HUES6 (cell line): ENCODE measurements around the gene IFNA8.

Experiments
- H3K27ac ChIP-seq: 2 replicates; pipeline ENCODE4 v1.7.0; 2013; ENCODE audit warnings: low read depth, mild to moderate bottlenecking, low read length, inconsistent platforms
- H3K27me3 ChIP-seq: 2 replicates; pipeline ENCODE4 v1.6.1; 2013; ENCODE audit warnings: low read length; ENCODE audit not compliant: control insufficient read depth, insufficient read depth
- H3K36me3 ChIP-seq: 2 replicates; pipeline ENCODE4 v1.6.1; 2013; ENCODE audit warnings: low read length; ENCODE audit not compliant: control insufficient read depth, insufficient read depth
- H3K4me1 ChIP-seq: 2 replicates; pipeline ENCODE4 v1.6.1; 2013; ENCODE audit warnings: low read length; ENCODE audit not compliant: control insufficient read depth, insufficient read depth
- H3K4me3 ChIP-seq: 2 replicates; pipeline ENCODE4 v1.5.1; 2013; ENCODE audit warnings: low read depth, low read length
- H3K9ac ChIP-seq: one replicate; pipeline ENCODE4 v1.6.1; 2013; ENCODE audit warnings: mild to moderate bottlenecking, low read length
- H3K9me3 ChIP-seq: 2 replicates; pipeline ENCODE4 v1.6.1; 2013; ENCODE audit warnings: low read depth, low read length; ENCODE audit not compliant: control insufficient read depth, insufficient read depth

IFNA8 gene

DNA sequence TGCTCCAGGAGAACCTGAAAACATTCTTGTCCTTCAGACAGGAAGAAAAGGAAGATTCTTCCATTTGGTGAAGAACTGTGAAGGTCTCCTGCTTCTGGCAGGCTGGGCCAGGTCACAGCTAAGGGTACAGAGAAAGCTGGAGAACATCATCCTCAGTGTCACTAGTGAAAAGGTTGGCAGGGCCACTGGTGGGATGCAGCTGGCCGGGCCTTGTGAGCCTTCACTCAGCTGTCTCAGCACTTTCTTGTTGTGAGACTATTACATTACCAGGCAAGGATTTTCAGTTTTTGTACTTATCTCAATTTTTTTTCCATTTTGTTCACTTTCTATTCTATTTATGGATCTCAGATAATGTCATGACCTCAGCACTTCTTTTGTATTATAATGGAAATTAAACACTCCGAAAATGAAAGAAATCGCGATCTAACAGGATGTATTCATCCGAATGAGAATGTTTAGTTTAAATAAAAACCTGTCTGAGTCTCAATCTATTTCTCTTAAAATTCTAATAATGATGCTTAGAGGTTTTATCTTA lies 9.9 kb upstream of the IFNA8 start:
- H3K9ac ChIP-seq, result no peak overlapping the region
- H3K4me1 ChIP-seq, result no peaks in the 10 kb centered on the region
- no peak overlapping the region for H3K27ac ChIP-seq
- no peaks in the 10 kb centered on the region for H3K36me3 ChIP-seq
- H3K9me3 ChIP-seq, result no peaks in the 10 kb centered on the region
- no peak overlapping the region for H3K4me3 ChIP-seq
- H3K27me3 ChIP-seq, result peaks cover 70% of the 10 kb centered on the region

DNA sequence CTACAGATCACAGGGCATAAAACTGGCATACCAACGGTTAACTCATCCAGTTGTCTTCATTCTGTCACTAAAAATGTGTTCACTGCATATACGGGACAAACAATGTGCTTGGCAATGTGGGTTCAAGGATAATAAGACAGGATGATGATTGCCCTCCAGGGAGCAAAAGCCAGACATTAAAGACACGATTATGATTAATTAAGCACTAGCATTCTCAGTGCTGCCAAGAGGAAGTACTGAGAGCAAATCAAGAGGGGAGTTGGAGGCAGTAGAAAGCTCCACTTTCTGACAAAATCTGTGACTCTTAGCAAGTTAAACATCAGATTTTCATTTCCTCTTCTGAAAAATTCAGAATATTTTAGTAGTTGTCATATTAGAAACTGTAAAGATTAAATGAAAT lies 9.0 kb upstream of the IFNA8 start:
- H3K4me3 ChIP-seq, result no peak overlapping the region
- peaks cover 69% of the 10 kb centered on the region for H3K27me3 ChIP-seq
- no peaks in the 10 kb centered on the region for H3K36me3 ChIP-seq
- no peak overlapping the region for H3K27ac ChIP-seq
- no peaks in the 10 kb centered on the region for H3K9me3 ChIP-seq
- no peaks in the 10 kb centered on the region for H3K4me1 ChIP-seq
- H3K9ac ChIP-seq, result no peak overlapping the region

GRCh38 chr9:21402386-21403251 lies 6.3 kb upstream of the IFNA8 start:
- no peaks in the 10 kb centered on the region for H3K4me1 ChIP-seq
- peak overlapping the region; percentile 73 for H3K4me3 ChIP-seq
- no peak overlapping the region for H3K27ac ChIP-seq
- H3K36me3 ChIP-seq, result no peaks in the 10 kb centered on the region
- H3K9ac ChIP-seq, result peak overlapping the region; percentile 33
- peaks cover 43% of the 10 kb centered on the region for H3K27me3 ChIP-seq
- H3K9me3 ChIP-seq, result no peaks in the 10 kb centered on the region

GRCh38 chr9:21404146-21404545 lies 4.8 kb upstream of the IFNA8 start:
- peaks cover 29% of the 10 kb centered on the region for H3K27me3 ChIP-seq
- no peak overlapping the region for H3K27ac ChIP-seq
- H3K9me3 ChIP-seq, result no peaks in the 10 kb centered on the region
- no peaks in the 10 kb centered on the region for H3K36me3 ChIP-seq
- H3K4me3 ChIP-seq, result no peak overlapping the region
- no peaks in the 10 kb centered on the region for H3K4me1 ChIP-seq
- no peak overlapping the region for H3K9ac ChIP-seq

GRCh38 chr9:21412107-21412506 lies 3.2 kb downstream of the IFNA8 start:
- Histone ChIP-seq H3K4me3 (no peak overlapping the region), H3K4me1 (no peaks in the 10 kb centered on the region), H3K36me3 (no peaks in the 10 kb centered on the region), H3K27ac (no peak overlapping the region), H3K9me3 (no peaks in the 10 kb centered on the region), H3K27me3 (no peaks in the 10 kb centered on the region), H3K9ac (no peak overlapping the region)

GRCh38 chr9:21413151-21413550 lies 4.2 kb downstream of the IFNA8 start:
- no peak overlapping the region for H3K27ac ChIP-seq
- H3K27me3 ChIP-seq, result no peaks in the 10 kb centered on the region
- no peaks in the 10 kb centered on the region for H3K4me1 ChIP-seq
- no peak overlapping the region for H3K9ac ChIP-seq
- H3K9me3 ChIP-seq, result no peaks in the 10 kb centered on the region
- no peak overlapping the region for H3K4me3 ChIP-seq
- no peaks in the 10 kb centered on the region for H3K36me3 ChIP-seq

GRCh38 chr9:21413624-21414023 lies 4.7 kb downstream of the IFNA8 start:
- H3K9me3 ChIP-seq, result no peaks in the 10 kb centered on the region
- no peaks in the 10 kb centered on the region for H3K4me1 ChIP-seq
- H3K27ac ChIP-seq, result no peak overlapping the region
- no peak overlapping the region for H3K9ac ChIP-seq
- no peaks in the 10 kb centered on the region for H3K36me3 ChIP-seq
- H3K4me3 ChIP-seq, result no peak overlapping the region
- no peaks in the 10 kb centered on the region for H3K27me3 ChIP-seq

GRCh38 chr9:21414220-21414940 lies 5.5 kb downstream of the IFNA8 start:
- H3K27me3 ChIP-seq, result no peaks in the 10 kb centered on the region
- no peaks in the 10 kb centered on the region for H3K4me1 ChIP-seq
- no peak overlapping the region for H3K9ac ChIP-seq
- no peaks in the 10 kb centered on the region for H3K9me3 ChIP-seq
- no peak overlapping the region for H3K27ac ChIP-seq
- H3K4me3 ChIP-seq, result no peak overlapping the region
- H3K36me3 ChIP-seq, result no peaks in the 10 kb centered on the region

DNA sequence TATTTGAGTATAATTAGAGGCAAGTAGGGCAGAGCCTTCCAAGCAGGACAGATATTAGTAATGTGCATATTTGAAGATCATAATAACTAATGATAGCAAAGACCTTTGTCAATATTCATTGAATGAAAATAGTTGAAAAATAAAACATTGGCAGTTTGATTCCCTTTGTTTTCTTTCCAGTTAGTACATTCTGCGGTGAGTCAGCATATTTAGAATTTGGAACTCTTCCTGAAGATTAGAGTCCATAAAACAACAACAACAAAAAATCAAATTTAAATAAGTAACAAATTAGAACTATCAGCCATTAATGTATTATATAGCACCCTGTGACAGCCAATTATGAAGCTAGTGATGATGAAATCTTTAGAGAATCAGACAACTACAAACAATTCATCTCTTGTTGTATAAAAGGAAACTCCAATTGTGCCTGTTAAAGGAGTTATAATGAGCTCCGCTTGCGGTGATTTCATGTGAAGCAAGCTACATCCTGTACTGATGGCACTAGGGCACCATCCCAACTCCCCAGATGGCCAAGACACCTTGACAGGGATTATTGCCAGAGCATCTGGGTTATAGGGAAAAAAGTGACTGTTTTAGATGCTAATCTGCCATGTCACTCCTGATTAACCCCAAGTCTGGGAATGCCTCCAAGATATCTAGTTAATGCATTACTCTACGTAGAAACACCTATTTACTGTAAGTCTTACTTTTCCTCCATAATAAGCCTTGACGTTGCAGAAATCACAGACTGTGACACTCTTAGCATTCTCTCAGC lies 6.8 kb downstream of the IFNA8 start:
- Histone ChIP-seq H3K27ac (no peak overlapping the region), H3K4me1 (no peaks in the 10 kb centered on the region), H3K4me3 (no peak overlapping the region), H3K27me3 (no peaks in the 10 kb centered on the region), H3K9ac (no peak overlapping the region), H3K9me3 (no peaks in the 10 kb centered on the region), H3K36me3 (no peaks in the 10 kb centered on the region)

DNA sequence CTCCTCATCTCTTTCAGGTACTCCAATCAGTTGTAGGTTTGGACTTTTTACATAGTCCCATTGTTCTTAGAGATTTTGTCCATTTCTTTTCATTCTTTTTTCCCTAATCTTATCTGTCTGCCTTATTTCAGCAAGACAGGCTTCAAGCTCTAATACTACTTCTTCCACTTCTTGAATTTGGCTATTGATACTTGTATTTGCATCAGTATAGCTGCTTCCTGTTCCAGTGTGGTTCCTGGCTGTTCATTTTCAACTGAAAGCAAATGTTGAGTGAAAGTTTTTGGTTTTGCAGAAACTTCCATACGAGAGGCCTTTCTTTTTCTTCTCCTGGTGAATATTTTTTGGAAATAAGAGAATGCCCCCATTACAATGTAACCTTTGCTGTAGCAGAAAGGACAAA lies 19.3 kb downstream of the IFNA8 start:
- no peak overlapping the region for H3K9ac ChIP-seq
- no peak overlapping the region for H3K4me3 ChIP-seq
- H3K4me1 ChIP-seq, result peaks cover 18% of the 10 kb centered on the region
- no peaks in the 10 kb centered on the region for H3K9me3 ChIP-seq
- no peaks in the 10 kb centered on the region for H3K36me3 ChIP-seq
- H3K27ac ChIP-seq, result no peak overlapping the region
- no peaks in the 10 kb centered on the region for H3K27me3 ChIP-seq
